Measurements from ENCODE around the gene TMED1.
A peak's percentile ranks its signal among the peaks of the same experiment; 100 is the strongest.

TMED1 gene

DNA sequence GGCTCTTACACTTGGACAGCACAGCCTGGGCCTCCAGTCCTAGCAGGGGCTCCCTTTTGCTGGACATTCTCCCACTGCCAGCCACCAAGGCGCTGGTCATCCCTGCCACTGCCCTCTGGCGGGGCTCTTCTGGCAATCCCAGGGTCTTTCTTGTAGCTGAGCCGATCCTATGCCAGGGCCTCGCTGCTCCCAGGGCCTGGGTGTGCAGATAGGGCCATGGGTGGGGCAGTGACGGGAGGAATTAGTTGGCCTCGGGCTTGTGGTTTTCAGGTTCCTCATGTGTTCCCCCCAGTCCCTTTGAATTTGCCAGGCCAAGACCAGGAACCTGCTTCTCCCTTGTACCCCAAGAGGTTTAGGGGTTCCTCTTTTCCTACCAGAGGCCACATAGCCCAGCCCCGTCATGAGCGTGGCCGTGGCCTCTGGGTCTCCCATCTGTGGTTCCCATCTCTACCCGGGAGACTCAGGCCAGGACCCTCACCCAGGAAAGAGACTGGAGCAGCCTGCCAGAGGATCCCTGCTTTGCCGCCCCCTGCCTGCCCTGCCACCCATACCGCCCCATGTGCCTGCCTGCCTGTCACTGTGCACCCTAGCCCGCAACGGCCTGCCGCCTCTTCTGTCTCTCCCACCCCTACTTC lies 26.2 kb downstream of the TMED1 start:
- TF ChIP-seq TEAD4 (IDR thresholded peaks at IDR 0.05), result no peak
- TF ChIP-seq NFIC (IDR thresholded peaks at IDR 0.05), result no peak
- TF ChIP-seq, protein P1, sequence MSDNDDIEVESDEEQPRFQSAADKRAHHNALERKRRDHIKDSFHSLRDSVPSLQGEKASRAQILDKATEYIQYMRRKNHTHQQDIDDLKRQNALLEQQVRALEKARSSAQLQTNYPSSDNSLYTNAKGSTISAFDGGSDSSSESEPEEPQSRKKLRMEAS (IDR thresholded peaks at IDR 0.05), result 0 out of 2 replicates have a peak, but pooled peaks have one; percentile 6
- no peak for TF ChIP-seq TAF1 (IDR thresholded peaks at IDR 0.05; ENCODE audit: low read depth)

- no peak for TF ChIP-seq USF1 (IDR thresholded peaks at IDR 0.05)
- TF ChIP-seq CEBPB (IDR thresholded peaks at IDR 0.05), result peak; percentile 56; the same call in 1 of the 2 replicates
- TF ChIP-seq NFIC (IDR thresholded peaks at IDR 0.05), result peak; percentile 94
- TF ChIP-seq, protein P1 (IDR thresholded peaks at IDR 0.05), result peak; percentile 68; the same call in 1 of the 2 replicates
- peak; percentile 91 for TF ChIP-seq TCF12 (IDR thresholded peaks at IDR 0.05; ENCODE audit: low read depth)
- no peak for TF ChIP-seq REST (IDR thresholded peaks at IDR 0.05; ENCODE audit: low read depth)
- no peak for TF ChIP-seq EGR1 (IDR thresholded peaks at IDR 0.05)
- peak; percentile 69; the same call in 1 of the 2 replicates for TF ChIP-seq YY1 (IDR thresholded peaks at IDR 0.05; ENCODE audit: low read depth)
- TF ChIP-seq TAF1 (IDR thresholded peaks at IDR 0.05; ENCODE audit: low read depth), result no peak
- no peak for TF ChIP-seq RAD21 (IDR thresholded peaks at IDR 0.05; ENCODE audit: low read depth)
- TF ChIP-seq EP300 (IDR thresholded peaks at IDR 0.05; ENCODE audit: borderline replicate concordance), result peak; percentile 90
- peak; percentile 47; the same call in 1 of the 2 replicates for TF ChIP-seq ZBTB7A (IDR thresholded peaks at IDR 0.05; ENCODE audit: low read depth)
- TF ChIP-seq TEAD4 (IDR thresholded peaks at IDR 0.05), result peak; percentile 71
- no peak; the same call in 1 of the 2 replicates for TF ChIP-seq FOXM1 (IDR thresholded peaks at IDR 0.05; ENCODE audit: borderline replicate concordance, low read depth)
- no peak for TF ChIP-seq CREB1 (IDR thresholded peaks at IDR 0.05; ENCODE audit: low read depth)
Measured at GRCh38 chr19:10808937-10809649, 26.9 kb downstream of the TMED1 start.

DNA sequence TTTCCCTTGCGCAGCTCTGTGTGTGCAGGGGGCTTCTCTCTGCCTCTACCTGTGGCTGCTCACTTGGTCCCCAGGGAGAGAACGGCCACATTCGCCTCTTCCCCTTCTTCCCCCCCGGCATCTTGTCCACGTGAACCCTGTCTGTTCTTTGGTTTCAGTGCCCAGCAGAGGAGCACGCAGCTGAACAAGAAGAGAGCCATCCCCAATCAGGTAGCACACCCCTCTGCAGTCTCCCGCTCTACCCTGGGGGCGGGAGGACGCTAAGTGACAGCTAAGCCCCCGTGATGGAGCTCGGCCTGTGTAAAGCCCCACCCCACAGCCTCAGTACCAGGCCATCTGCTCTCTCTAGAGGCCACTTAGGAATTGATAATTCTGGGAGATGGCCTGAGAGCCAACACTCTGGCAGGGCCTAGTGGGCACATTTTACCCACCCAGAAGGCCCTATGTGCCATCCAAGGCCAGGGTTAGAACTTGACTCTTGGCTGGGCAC lies 30.2 kb downstream of the TMED1 start:
- TF ChIP-seq, protein P1 (IDR thresholded peaks at IDR 0.05), result no peak
- no peak for TF ChIP-seq USF1 (IDR thresholded peaks at IDR 0.05)
- no peak for TF ChIP-seq FOXM1 (IDR thresholded peaks at IDR 0.05; ENCODE audit: borderline replicate concordance, low read depth)
- TF ChIP-seq CREB1 (IDR thresholded peaks at IDR 0.05; ENCODE audit: low read depth), result no peak
- TF ChIP-seq EP300 (IDR thresholded peaks at IDR 0.05; ENCODE audit: borderline replicate concordance), result no peak
- no peak for TF ChIP-seq RAD21 (IDR thresholded peaks at IDR 0.05; ENCODE audit: low read depth)
- no peak for TF ChIP-seq TEAD4 (IDR thresholded peaks at IDR 0.05)

DNA sequence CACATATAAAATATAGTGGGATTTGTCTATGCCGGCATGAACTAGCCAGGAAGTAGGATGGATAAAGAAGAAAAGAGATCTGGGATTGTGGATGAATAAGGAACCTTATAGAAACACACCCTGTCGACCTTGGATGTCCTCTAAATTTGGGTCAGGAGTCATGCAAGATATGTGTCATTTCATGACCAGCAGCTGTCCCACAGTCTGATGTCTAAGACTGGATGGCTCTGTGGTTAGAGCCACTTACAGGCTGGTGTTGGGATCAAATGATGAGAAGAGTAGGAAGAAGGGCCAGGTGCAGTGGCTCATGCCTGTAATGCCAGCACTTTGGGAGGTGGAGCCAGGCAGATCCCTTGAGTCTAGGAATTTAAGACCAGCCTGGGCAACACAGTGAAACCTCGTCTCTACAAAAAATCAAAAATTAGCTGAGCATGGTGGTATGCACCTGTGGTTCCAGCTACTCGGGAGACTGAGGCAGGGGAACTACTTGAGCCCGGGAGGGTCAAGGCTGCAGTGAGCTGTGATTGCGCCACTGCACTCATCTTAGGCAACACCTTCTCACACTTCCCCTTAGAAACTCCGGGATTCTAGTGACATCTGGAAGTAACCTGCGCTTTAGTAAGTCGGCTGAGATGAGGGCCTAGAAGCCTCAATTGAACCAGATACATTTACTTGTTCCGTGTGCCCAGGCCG lies 30.8 kb downstream of the TMED1 start:
- TF ChIP-seq CEBPB (IDR thresholded peaks at IDR 0.05), result no peak
- TF ChIP-seq EP300 (IDR thresholded peaks at IDR 0.05; ENCODE audit: borderline replicate concordance), result no peak
- no peak for TF ChIP-seq FOXM1 (IDR thresholded peaks at IDR 0.05; ENCODE audit: borderline replicate concordance, low read depth)
- no peak for TF ChIP-seq NFIC (IDR thresholded peaks at IDR 0.05)
- no peak for TF ChIP-seq CREB1 (IDR thresholded peaks at IDR 0.05; ENCODE audit: low read depth)
- no peak for TF ChIP-seq USF1 (IDR thresholded peaks at IDR 0.05)
- TF ChIP-seq EGR1 (IDR thresholded peaks at IDR 0.05), result no peak
- no peak for TF ChIP-seq RAD21 (IDR thresholded peaks at IDR 0.05; ENCODE audit: low read depth)
- TF ChIP-seq REST (IDR thresholded peaks at IDR 0.05; ENCODE audit: low read depth), result no peak
- no peak for TF ChIP-seq TEAD4 (IDR thresholded peaks at IDR 0.05)
- no peak for TF ChIP-seq YY1 (IDR thresholded peaks at IDR 0.05; ENCODE audit: low read depth)
- no peak for TF ChIP-seq TCF12 (IDR thresholded peaks at IDR 0.05; ENCODE audit: low read depth)
- no peak for TF ChIP-seq ZBTB7A (IDR thresholded peaks at IDR 0.05; ENCODE audit: low read depth)
- TF ChIP-seq, protein P1 (IDR thresholded peaks at IDR 0.05), result no peak
- no peak for TF ChIP-seq TAF1 (IDR thresholded peaks at IDR 0.05; ENCODE audit: low read depth)
